Measurements from ENCODE around the gene WNT8B. TPM values are rescaled to one million over a fixed set of nuclear protein-coding genes. Genes with fewer than 3 reads are reported as not detected.

Gene WNT8B
- total RNA-seq, 1 experiment from 2014 or later: 0.14 TPM

DNA sequence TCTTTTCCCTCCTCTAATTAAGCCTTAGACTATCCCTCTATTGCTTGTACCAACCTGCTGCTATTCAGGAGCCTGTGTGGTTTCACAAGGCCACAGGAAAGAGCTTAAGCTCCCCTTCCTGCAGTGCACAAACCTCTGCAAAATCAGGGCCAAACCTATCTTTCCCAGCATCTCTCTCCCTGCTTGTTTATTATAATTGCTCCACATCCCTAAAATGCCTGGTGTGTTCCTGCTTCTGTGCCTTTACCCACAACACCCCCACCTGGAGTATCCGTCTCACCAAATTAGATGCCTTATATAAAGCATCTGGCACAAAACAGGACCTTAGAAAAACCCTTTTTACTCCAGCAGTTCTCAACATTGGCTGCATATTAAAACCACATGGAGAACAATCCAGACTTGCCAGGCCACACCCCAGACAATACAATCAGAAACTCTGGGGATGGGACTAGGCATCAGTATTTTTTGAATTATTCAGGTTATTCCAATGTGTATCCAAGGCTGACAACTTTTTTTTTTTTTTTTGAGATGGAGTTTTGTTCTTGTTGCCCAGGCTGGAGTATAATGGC is 40.2 kb downstream of the WNT8B start:
- H3K27ac Mint-ChIP-seq (ENCODE audit: unreplicated experiment): no peak overlapping the region
- no peak overlapping the region for H3K4me3 Mint-ChIP-seq (ENCODE audit: unreplicated experiment)
- intact Hi-C loops (cut with micrococcal nuclease; ENCODE audit: unreplicated experiment): no loop called here
- no peaks in the 10 kb centered on the region for H3K27me3 ChIP-seq (replicated peaks; ENCODE audit: control insufficient read depth, insufficient read depth, low read length)
- no peak for DNase-seq
- no peaks in the 10 kb centered on the region for H3K36me3 Mint-ChIP-seq (ENCODE audit: insufficient read depth, unreplicated experiment)
- no TSS peak for BruUV-seq (replicated peaks)
- H3K4me1 Mint-ChIP-seq (ENCODE audit: low read depth, unreplicated experiment): peaks cover 12% of the 10 kb centered on the region
- peaks cover 15% of the 10 kb centered on the region for H3K4me1 ChIP-seq
- ChIA-PET POLR2A (no interaction called here), CTCF (no interaction called here)
- TF ChIP-seq, protein P1, sequence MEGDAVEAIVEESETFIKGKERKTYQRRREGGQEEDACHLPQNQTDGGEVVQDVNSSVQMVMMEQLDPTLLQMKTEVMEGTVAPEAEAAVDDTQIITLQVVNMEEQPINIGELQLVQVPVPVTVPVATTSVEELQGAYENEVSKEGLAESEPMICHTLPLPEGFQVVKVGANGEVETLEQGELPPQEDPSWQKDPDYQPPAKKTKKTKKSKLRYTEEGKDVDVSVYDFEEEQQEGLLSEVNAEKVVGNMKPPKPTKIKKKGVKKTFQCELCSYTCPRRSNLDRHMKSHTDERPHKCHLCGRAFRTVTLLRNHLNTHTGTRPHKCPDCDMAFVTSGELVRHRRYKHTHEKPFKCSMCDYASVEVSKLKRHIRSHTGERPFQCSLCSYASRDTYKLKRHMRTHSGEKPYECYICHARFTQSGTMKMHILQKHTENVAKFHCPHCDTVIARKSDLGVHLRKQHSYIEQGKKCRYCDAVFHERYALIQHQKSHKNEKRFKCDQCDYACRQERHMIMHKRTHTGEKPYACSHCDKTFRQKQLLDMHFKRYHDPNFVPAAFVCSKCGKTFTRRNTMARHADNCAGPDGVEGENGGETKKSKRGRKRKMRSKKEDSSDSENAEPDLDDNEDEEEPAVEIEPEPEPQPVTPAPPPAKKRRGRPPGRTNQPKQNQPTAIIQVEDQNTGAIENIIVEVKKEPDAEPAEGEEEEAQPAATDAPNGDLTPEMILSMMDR (IDR thresholded peaks at IDR 0.05; ENCODE audit: insufficient read depth in 1 of 2, low read depth in 1 of 2, low read length in 1 of 2, severe bottlenecking in 1 of 2, unreplicated experiment in 1 of 2): no peak
- H3K4me3 ChIP-seq (ENCODE audit: low read depth, low read length): no peak overlapping the region
- no peaks in the 10 kb centered on the region for H3K9me3 Mint-ChIP-seq (ENCODE audit: unreplicated experiment)
- H3K9me3 ChIP-seq: no peaks in the 10 kb centered on the region
- H3K36me3 ChIP-seq (ENCODE audit: control insufficient read depth, insufficient read depth, low read length): no peaks in the 10 kb centered on the region; the same call in 1 of the 2 replicates
- no peaks in the 10 kb centered on the region for H3K27me3 Mint-ChIP-seq (ENCODE audit: insufficient read depth, unreplicated experiment)

DNA sequence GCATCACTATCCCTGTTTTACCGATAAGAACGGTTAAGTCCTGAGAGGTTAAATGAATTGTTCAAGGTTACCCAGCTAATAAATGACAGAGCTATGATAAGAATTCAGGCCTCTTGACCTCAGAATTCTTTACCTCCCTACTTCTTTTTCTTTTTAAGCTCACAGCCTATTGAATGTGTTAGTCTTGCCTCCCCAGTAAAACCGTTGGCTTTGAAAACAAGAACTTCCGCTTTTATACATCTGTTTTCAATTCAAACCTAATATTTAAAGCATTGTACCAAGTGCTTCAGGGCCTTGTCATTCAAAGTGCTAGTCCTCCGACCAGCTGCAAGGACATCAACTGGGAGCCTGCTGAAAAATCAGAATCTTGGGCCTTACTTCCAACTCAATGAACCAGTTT is 41.3 kb downstream of the WNT8B start:
- Mint-ChIP-seq H3K36me3 (ENCODE audit: insufficient read depth, unreplicated experiment) (no peaks in the 10 kb centered on the region), H3K27ac (ENCODE audit: unreplicated experiment) (peak overlapping the region; percentile 63), H3K27me3 (ENCODE audit: insufficient read depth, unreplicated experiment) (no peaks in the 10 kb centered on the region), H3K4me1 (ENCODE audit: low read depth, unreplicated experiment) (peaks cover 12% of the 10 kb centered on the region), H3K4me3 (ENCODE audit: unreplicated experiment) (no peak overlapping the region), H3K9me3 (ENCODE audit: unreplicated experiment) (no peaks in the 10 kb centered on the region)
- TF ChIP-seq, protein P1 (IDR thresholded peaks at IDR 0.05; ENCODE audit: insufficient read depth in 1 of 2, low read depth in 1 of 2, low read length in 1 of 2, severe bottlenecking in 1 of 2, unreplicated experiment in 1 of 2): no peak
- intact Hi-C loops (cut with micrococcal nuclease; ENCODE audit: unreplicated experiment): loop anchor here (1.0 kb wide), 1 partner anchor 22 kb away; no protein-coding TSS in a partner anchor
- DNase-seq: no peak
- Histone ChIP-seq H3K4me1 (peaks cover 15% of the 10 kb centered on the region), H3K9me3 (no peaks in the 10 kb centered on the region), H3K4me3 (ENCODE audit: low read depth, low read length) (no peak overlapping the region), H3K27me3 (replicated peaks; ENCODE audit: control insufficient read depth, insufficient read depth, low read length) (no peaks in the 10 kb centered on the region), H3K36me3 (ENCODE audit: control insufficient read depth, insufficient read depth, low read length) (no peaks in the 10 kb centered on the region)
- ChIA-PET POLR2A (no interaction called here), CTCF (interaction anchor here (0.7 to 2.0 kb wide), 4 partner anchors 15 to 161 kb away, joined by 3 to 12 read pairs (median 6); no protein-coding TSS in a partner anchor)
- BruUV-seq (replicated peaks): no TSS peak

DNA sequence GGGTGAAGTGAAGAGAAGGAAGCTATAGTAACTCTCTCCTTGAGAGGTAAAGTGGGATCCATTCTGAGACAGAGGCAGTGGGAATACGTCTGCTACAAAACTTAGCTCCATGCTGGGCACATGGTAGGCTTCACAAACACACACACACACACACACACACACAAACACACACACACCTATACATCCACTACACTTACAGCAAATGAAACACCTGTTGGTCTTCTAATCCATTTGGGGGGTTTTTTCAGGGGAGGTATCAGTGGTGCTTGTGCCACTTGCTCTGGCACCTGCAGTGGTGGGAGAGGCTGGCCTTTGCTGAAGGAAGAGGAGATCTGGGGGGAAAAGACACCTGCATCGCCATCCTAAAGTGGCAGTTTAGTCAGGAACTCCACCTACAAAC is 42.4 kb downstream of the WNT8B start:
- H3K4me1 Mint-ChIP-seq (ENCODE audit: low read depth, unreplicated experiment): peaks cover 12% of the 10 kb centered on the region
- POLR2A ChIA-PET: no interaction called here

More for the DNA sequence above, 42.4 kb downstream of the WNT8B start:
- no TSS peak for BruUV-seq (replicated peaks)
- no peak for DNase-seq
- no peaks in the 10 kb centered on the region for H3K36me3 ChIP-seq (ENCODE audit: control insufficient read depth, insufficient read depth, low read length)
- H3K9me3 ChIP-seq: no peaks in the 10 kb centered on the region
- CTCF ChIA-PET: interaction anchor here (1.5 to 2.0 kb wide), 2 partner anchors 22 to 162 kb away, joined by 5 to 12 read pairs; no protein-coding TSS in a partner anchor
- no peaks in the 10 kb centered on the region for H3K27me3 ChIP-seq (replicated peaks; ENCODE audit: control insufficient read depth, insufficient read depth, low read length)
- H3K27ac Mint-ChIP-seq (ENCODE audit: unreplicated experiment): no peak overlapping the region
- H3K27me3 Mint-ChIP-seq (ENCODE audit: insufficient read depth, unreplicated experiment): no peaks in the 10 kb centered on the region
- H3K9me3 Mint-ChIP-seq (ENCODE audit: unreplicated experiment): no peaks in the 10 kb centered on the region
- no peaks in the 10 kb centered on the region for H3K36me3 Mint-ChIP-seq (ENCODE audit: insufficient read depth, unreplicated experiment)
- no peak overlapping the region for H3K4me3 Mint-ChIP-seq (ENCODE audit: unreplicated experiment)
- TF ChIP-seq, protein P1 (IDR thresholded peaks at IDR 0.05; ENCODE audit: insufficient read depth in 1 of 2, low read depth in 1 of 2, low read length in 1 of 2, severe bottlenecking in 1 of 2, unreplicated experiment in 1 of 2): no peak
- intact Hi-C loops (cut with micrococcal nuclease; ENCODE audit: unreplicated experiment): loop anchor here (5.0 kb wide), 1 partner anchor 278 kb away; the partner anchor contains the start of gene CHUK
- no peak overlapping the region for H3K4me3 ChIP-seq (ENCODE audit: low read depth, low read length)
- H3K4me1 ChIP-seq: peaks cover 15% of the 10 kb centered on the region

All from Caco-2 (cell line).